Measurements from ENCODE around the gene SHROOM3.

SHROOM3 gene

DNA sequence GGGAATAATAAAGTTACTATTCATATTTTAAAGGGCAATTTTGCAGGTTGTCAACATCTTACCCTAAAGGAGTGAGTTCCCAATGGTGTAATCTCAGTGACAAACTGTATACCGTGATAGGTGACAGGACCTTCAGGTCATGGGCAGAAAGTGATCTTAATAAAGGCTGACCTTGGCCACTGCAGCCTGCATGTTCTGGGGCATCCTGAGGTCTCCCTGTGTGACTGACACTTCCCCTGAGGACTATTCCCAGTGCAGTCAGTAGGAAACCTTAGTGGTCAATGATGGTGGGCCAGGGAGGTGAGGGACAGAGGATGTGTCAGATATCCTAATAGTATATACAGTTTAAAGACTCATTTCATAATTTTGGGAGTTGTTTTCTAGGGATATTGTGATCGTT is 137.2 kb downstream of the SHROOM3 start:
- no peak for DNase-seq

DNA sequence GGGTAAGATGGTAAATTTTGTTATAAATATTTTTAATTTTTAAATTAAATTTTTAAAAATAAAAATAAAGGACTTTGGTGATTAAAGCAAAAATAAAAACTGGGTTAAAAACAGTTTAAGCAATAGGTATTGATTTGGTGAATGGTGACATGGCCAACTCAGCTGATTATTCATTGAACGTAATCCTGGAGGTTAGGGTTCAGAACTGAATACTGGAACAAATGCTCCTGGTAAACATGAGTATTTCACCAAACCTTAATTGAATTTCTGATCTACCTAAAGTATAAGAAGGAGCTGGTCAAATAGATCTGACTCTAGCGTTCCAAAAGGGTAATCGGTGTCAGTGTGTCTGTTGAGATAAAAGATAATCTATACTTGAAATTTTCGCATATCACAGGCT is 141.8 kb downstream of the SHROOM3 start:
- no peak for DNase-seq

DNA sequence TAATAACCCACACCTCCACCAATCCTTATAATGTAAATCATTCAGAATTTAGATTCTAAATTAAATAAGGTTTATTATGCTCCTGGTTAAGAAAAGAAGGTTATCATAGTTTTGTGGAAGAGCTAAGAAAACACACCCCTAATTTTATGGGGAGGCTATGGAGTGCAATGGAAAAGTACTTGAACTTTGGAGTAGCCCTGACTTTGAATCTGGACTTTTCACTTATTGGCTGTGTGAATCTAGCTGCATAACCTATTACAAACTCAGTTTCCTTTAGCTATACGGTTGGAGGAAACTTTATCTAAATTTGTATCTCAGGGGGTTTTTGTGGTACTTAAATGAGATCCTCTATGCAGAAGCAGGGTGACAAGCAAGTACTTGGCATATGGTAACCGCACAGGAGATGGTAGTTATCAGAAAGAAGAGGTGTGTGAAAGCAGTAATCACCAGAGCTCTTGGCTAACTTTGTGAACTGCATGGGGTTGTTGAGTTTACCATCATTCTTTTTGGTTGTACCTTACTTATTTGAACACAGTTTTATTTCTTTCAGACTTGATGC is 143.1 kb downstream of the SHROOM3 start:
- DNase-seq: no peak

DNA sequence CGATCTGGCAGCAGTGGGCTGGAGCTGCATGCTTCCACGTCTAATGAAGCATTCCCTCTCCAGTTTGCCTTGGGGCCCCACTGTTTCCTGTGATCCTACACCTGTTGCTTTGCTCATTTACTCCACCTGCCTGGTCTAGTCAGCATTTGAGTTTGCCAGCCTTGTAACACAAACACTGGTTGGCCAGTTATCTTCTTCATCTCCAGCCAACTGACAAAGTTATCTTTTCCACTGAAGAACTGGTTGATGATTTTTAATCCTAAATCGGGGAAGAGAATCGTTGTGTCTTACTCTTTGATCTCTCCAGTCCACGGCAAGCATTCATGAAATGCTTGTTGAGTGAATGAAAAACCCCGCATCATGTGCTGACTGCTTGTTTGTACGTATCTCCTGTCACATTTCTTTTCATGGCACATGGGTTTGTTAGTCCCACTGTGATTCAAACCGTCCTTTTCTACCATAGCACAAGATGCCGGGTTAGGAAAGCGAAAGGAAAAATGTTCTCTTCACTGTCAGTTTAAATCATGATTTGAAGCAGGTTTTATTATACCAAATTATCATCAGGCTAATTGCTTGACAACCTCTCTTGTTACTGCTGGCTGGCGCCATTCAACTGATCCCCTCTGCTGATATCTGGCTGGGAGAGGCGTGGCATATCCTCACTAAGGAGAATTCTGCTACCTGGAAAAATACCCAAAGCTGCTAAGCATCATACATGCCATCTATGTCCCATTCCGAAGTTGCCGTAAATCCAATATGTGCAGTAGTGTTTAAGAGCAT is 144.8 kb downstream of the SHROOM3 start:
- no peak for DNase-seq

DNA sequence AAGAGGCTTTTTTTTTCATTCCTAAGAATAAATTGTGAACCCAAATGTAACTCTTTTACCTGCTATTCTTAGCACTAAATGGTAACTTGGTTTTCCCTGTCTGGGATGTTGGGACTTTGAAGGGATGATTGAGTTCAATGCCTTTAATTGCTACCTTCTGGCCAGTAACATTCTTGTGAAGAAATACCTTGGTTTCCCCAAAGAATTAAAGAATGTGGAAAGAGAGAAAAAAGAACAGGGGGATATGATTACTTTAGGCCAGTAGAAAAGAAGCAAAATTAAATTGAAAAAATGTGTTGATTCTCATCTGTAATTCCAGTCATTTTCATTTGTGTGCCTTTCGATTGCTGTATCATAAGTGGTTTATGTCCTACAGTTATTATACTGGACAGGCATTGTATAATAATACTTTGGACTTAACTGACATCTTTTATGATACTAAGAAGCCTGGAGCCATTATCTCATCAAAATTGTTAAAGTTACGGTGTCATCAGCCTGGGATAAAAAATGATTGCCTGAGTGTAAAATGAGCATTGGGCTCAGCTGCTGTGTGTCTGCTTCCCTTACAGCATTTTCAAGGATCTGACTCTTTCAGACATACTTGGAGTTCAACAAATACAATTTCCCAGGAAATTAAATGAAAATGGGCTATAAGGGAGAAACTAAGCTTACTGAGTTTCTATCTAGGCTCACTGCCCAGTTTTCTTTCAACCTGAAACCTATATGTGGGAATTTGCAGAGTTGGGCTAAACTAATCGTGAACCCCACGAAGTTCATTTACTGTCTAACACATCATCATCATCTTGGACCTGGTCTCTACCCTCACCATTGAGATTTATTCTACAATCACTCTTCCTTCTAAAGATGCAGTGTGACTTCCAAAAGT is 146.3 kb downstream of the SHROOM3 start:
- DNase-seq: no peak

DNA sequence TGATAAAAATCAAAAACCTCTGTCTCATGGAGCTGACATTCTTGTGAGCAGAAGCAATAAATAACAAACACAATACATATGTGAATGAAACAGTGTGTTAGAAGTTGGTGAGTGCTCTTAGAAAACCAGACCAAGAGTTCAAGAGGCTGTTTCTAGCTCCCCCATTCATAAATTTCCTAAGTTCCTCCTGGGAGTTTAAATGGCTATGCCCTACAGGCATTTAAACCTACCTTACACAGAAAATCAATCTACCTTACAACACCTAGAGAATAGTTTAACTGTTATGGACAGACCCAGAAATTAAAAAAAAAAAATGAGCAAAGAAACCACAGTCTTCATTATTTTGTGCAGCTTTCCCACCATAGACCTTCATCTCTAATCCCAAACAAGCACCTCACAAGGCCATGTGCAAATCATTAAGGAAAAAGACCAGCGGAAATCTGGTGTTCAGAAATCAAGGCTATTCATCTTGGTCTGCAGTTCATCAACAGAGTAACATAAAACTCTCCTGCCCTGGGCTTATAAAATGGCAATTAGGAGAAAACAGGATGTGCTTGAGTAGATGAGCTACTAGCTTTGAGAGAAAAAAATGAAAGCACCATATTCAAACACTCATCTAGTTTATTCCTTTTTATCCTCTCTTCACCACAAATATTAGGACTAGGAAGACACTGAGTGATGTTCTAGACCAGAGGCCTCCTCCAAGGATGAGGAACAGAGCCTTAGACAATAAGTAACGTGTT is 147.2 kb downstream of the SHROOM3 start:
- DNase-seq: no peak

DNA sequence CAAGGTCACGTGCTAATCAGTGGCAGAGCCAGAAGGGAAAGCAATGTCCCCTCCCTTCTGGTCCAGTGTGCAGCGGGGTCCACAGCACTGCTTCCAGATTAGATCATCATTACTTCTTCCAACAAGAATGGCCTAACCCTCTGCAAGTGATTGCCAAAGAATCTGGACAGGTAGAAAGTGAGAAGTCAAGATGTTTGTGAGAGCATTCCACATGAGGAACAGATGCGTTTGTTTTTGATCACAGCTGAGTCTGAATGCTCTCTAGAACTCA is 147.7 kb downstream of the SHROOM3 start:
- DNase-seq: no peak

DNA sequence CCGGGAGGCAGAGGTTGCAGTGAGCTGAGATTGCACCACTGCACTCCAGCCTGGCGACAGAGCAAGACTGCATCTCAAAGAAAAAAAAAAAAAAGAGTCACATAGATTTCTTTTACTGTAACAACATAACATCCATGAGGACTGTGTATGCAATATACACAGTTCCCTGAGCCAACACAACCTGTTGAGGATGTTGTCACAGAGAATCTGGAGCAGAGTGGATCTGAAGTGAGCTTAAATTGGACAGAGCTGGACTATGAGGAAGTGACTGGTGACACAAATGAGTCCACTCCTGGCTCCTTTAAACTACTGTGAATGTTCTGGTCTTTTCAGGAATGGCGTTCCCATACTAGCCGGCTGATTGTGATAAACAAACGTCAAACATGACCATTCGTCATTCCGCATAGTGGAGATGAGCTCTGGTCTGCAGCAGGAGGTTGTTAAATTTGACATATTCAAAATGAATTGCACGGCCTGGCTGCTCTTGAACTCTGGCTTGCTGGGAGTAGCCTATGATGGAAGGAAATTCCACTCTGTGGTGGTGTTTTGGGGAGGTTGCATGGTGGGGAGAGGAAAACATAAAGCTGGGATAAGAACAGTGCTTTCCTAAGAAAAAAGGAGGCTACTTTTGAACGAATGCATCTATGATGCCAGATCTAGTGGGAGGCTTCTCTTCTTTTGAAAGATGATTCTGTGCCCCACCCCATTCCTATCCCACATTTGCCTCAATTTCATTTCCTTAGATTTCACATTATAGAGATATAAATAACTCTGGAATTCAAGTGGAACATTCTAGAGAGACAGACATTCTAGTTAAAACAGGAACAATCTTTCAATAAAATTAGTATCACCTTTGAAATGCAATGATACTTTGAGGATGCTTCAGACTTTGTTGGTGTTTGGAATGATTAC is 149.5 kb downstream of the SHROOM3 start:
- DNase-seq: no peak

DNA sequence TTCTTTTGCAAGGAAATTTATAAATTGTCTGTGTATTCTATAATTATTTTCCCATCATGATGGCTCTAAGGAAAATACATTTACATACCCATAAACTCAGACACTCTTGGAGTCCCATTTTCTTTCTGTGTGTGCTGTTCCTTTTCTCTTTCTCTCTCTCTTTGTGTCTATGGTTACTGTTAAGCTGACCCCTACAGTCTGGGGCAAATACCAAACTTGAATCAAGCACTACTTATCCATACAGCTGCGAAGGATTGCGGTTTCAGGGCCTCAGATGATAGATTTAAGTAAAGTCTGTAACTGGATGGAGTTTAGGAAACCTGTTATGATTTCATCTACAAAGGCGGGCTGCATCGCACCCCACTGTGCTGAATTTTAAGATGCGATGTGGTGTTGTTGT is 150.2 kb downstream of the SHROOM3 start:
- no peak for DNase-seq

DNA sequence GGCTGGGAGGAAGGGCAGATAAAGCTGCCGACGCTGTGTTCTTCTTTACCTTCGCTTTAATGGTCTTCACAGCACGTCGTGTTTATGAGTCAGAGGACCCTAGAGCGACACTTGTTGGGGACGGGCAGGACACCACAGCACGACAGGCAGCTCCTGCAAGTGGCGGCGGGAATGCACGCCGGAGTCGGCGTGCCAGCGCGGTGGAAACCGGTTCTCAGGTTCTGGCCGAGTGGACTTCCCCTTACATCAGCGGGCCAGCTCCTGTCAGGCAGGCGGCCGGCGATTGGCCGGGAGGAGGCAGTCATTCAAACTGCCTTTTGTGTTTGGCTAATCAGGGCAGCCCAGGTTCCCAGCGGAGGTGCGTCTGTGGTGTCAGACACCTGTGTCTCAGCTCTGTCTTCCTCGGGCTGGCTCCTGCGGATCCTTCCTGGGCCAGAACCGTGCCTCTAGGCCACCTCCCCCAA is 150.9 kb downstream of the SHROOM3 start:
- no peak for DNase-seq

DNA sequence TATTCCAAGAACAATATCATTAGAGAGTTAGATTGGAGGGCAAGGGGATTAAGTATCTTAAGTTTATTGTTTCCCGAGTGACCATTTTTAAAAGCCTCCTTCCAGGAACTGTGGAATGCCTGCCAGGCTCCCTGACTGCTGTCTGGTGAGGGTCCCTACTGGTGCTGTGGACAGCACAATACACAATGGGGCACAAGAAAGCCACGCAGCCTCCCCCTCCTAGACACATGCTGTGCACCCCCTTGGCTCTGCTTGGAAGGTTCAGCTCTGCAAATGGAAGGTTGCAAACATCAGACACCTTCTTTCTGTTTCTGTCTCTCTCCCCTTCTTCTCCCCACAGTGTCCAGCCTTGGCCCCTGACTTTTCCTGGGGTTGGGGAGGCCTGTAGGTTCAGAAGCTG is 153.2 kb downstream of the SHROOM3 start:
- no peak for DNase-seq

DNA sequence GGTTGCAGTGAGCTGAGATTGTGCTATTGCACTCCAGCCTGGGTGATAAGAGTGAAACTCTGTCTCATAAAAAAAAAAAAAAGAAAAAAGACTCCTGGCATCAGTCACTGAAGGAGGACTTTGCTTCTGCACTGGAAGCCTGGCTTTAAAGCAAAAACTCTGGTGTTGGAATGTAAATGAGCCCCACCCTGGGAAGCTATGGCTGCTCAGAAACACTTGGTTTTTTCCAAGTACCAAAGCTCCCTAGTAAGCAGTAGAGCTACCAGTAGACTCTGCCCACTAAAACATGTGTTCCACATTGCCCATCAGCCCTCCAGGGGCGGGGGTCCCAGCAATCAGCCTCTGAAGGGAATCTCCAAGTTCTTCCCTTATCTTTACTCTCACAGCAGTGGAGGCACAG is 154.4 kb downstream of the SHROOM3 start:
- no peak for DNase-seq

DNA sequence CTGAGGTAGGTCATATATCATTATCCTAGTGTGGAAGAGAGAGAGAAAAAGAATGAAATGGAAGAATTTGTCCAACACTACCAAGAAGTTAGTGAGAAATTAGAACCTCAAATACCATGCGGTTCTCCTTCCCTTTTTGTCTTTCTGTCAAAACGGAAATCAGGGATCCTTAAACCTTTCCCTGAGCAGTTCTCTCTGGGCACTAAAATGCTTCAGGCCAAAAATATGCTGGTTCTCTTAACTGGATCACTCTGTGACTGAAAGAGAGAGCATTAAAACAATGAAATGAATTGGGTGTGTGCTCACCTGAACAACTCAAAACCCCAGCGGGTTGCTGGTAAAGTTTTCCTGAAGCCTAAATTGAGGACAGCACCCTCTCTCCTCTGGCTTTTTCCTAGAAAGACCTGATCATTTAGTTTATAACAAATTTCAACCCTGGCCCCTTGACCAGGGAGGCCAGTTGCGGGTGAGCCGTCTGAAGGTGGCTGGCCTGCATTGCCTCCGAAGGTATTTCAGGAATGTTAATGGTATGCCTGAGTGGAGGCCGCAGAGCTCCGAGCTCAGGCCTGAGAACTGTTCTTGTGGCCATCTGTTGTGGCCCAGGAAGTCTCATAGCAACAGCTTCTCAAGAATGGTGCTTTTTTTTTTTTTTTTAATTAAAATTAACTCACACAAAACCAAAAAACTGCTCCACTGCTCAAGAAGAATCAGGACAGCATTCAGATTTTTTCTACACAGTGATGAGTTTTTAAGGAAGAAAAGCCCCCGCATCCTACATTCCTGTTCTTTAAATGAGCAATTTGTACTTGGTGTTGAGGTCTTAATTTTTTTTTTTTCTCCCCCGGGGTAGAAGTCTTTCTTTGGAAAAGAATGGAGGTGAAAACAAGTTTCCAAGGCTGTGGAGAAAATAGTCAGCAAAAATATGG is 155.1 kb downstream of the SHROOM3 start:
- DNase-seq: no peak

DNA sequence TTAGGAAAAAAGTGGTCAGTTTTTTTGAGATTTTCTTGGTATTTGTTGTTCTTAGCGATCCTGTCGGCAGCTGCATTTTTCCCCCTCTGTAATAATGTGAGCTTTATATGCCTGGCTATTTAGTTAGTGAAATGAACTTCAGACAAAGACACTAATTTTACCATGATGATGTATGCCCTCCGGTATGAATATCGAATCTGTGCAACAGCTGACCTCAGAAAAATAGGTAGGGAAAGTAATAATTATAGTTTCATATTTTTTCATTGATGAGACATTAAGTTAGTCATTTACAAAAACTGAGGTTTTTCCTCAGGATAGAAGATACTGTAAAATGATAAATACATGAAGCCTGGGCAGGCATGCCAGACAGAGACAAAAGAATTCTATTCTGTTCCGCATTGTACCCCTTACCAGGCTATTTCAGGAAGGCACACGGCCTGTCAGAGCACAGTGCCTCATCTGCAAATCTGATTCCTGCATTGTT is 155.8 kb downstream of the SHROOM3 start:
- no peak for DNase-seq

DNA sequence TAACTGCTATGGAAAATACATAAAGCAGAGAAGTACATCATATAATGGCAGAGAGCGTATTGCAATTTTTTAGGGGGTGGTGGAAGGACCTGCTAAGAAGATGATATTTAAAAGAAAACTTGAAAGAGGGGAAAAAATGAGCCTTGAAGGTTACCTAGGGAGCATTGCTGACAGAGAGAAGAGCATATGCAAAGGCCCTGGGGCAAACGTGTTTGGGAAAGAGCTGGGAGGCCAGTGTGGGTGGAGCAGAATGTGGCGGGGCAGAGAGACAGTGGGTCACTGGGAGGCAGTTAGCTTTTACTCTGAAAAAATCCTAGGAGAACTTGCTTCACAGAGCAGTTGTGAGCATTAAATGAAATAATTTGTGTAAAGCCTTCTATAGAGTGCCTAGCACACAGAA is 157.0 kb downstream of the SHROOM3 start:
- no peak for DNase-seq

DNA sequence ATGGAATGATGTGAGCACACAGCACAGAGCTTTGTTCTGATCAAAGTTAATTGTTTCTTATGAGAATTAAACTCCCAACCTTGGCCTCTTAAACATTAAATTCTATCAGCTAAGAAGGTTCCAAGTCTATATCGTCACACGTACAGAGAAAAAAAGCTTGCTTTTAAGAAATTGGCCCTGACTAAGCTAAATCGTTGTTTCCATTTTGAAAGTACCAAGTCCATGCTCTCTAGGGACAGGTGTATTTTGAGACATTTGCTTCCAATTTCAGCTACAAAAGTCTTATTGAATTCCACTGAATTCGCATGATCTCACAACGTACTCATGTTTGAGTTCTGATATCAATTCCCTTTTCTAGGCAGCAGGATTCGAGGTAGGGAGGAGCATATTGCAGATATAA is 157.4 kb downstream of the SHROOM3 start:
- no peak for DNase-seq

DNA sequence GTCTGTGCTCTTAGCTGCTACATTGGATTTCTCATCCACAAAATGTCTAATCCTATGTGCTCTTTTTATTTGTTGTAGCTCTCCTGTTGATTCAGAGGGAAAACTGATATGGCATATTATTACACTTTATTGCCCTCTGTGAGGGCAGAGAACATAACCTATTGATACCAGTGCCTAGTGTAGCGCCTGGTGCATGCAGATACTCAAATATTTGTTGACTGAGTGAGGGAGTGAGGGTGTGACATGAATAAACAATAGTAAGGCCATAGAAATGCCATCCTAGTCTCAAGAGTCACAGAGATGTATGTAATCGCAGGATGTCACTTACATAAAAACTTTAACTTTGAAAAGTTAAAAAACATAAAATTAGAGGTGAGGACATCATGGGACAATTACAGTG is 159.1 kb downstream of the SHROOM3 start:
- no peak for DNase-seq

DNA sequence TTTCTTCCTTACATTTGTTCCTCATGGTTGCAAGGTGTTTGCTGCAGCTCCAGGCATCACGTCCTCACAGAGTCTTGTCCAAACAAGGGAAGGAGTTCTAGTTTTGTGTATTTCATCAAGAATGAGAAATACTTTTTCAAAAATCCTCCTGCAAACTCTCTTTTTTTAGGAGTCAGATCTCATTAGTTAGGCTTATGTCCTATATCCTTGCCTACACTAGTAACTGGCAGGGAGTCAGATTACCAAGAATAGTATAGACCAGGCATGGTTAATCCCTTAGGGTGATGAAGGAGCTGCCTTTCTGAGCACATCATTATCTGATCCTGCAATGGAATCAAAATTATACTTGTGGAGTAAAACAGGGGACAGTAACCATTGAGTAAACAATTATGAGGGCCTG is 160.4 kb downstream of the SHROOM3 start:
- DNase-seq: no peak

DNA sequence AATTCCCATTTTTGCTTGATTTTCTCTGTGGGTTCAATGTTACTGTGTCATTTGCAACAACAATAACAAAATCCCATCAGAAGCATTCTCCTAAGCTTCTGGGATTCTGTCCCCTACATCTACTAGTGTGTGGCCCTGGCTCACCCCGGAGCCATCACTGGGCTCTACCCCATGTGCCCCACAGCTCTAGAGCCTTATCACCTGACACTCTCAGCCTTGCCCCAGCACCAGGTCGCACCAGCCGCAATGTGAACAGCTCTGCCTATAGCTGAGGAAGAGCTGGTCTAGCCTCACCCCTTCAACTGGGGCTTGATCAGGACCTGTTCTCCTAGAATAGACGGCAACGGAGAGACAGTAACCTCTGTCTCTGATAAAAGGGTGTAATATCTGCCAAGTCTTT is 161.7 kb downstream of the SHROOM3 start:
- DNase-seq: no peak

DNA sequence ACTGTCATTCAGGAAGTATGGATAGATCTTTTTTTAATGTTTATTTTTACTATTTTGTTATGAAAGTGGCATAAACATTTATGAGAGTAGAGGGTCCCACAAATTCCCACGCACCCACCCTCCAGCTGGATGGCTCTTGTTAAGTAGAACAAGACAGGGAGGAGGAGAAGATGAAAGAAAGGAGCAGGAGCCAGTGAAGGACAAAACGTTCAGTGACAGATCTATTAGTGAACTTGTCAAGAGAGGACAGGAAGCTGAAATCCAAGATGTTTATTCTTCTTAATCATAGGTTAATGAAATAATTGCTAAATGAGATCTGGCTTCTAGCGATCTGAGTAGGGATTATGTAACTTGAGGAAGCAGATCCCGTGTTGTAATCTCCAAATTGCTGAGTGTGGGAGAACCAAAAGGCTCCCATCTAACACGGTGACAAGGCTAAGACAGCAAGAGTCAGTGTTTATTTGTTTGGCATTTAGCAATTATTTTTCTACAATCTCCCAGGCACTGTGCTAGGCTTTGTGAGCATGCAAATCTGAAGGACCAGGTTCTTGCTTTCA is 162.5 kb downstream of the SHROOM3 start:
- no peak for DNase-seq

DNA sequence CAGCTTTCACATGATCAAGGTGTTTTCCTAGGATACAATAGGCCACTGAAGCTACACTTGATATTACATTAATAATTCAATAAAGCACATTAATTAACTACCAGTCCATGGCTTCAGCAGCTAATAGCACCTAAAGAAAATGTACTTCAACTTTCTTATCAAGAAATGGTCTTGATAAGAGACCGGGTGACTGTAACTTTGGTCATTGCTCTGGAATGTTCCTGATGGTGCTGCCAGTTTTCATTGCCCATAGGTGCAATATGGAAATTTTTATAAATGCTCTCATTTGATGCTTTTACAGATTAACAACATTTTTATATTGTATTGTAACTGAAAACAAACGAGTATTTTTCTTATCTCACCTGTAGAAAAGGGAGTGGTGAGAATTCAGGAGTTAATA is 165.4 kb downstream of the SHROOM3 start:
- DNase-seq: no peak

Measured in CD4-positive, alpha-beta T cell treated with Interleukin-17A for 1 hour (primary cell).